HG03025 (cell line): ENCODE data around the gene SLC39A6.
"Not testable (repeated sequence)": the region's sequence is repeated elsewhere in the genome, so short reads cannot be mapped to it uniquely, and the experiment has no call there.

Experiments
- ATAC-seq: cut with Tn5 transposase; IDR thresholded peaks from one replicate; pipeline ENCODE4 v1.9.1; 2021; ENCODE audit warnings: mild to moderate bottlenecking, moderate library complexity; ENCODE audit not compliant: unreplicated experiment, low FRiP score

Gene SLC39A6

DNA sequence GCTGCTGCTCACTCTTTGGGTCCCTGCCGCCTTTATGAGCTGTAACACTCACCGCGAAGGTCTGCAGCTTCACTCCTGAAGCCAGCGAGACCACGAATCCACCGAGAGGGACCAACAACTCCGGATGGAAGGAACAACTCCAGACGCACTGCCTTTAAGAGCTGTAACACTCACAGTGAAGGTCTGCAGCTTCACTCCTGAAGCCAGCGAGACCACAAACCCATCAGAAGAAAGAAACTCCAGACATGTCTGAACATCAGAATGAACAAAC is 64.4 kb downstream of the SLC39A6 start:
- not testable (repeated sequence) for ATAC-seq

DNA sequence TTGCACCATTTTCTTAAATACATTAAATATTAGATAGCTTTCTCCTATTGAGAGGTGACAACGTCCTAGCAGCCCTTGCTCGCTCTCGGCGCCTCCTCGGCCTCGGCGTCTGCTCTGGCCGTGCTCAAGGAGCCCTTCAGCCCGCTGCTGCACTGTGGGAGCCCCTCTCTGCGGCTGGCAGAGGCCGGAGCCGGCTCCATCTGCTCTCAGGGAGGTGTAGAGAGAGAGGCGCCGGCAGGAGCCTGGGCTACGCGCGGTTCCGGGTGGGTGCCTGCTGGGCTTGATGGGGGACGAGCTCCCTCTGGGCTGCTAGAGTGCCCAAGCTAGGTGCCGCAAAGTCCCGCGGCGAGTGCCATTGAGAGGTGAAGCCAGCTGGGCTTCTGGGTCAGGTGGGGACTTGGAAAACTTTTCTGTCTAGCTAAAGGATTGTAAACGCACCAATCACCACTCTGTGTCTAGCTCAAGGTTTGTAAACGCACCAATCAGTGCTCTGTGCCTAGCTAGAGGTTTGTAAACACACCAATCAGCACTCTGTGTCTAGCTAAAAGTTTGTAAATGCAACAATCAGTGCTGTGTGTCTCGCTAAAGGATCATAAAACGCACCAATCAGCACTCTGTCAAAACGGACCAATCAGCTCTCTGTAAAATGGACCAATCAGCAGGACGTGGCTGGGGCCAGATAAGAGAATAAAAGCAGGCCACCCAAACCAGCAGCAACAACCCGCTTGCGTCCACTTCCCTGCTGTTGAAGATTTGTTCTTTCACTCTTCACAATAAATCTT is 64.9 kb downstream of the SLC39A6 start:
- no peak for ATAC-seq

DNA sequence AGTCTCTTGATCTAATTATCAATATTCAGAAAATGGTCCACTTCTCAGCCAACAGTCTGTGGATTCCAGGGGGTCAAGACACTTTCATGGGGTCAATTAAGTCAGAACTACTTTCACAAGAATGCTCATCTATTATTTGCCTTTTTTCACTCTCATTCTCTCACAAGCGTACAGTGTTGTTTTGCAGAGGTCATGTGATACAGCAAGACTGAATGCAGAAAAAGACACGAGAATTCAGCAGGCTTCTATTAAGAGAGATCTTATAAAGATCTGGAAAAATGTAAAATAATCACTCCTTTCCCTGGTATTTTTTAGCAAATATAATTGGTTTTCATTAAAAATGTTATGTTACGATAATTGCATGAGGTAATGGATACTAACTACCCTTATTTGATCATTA is 70.5 kb downstream of the SLC39A6 start:
- no peak for ATAC-seq
